Mesendoderm (in vitro differentiated cells): ENCODE results near the gene DST.

ENCODE experiments used
- DNase-seq: peaks from one replicate; pipeline ENCODE4 v3.0.0; 2013
- H2AK5ac ChIP-seq: 2 replicates; pipeline ENCODE4 v1.6.1; 2013; ENCODE audit warnings: low read length, inconsistent platforms
- H2BK120ac ChIP-seq: 2 replicates; pipeline ENCODE4 v1.6.1; 2013; ENCODE audit warnings: low read depth, mild to moderate bottlenecking, low read length, moderate library complexity, mixed read lengths
- H2BK15ac ChIP-seq: replicated peaks from 2 replicates; pipeline ENCODE4 v1.6.1; 2013; ENCODE audit warnings: low read depth, mild to moderate bottlenecking, moderate library complexity
- H2BK5ac ChIP-seq: 2 replicates; pipeline ENCODE4 v1.6.1; 2013; ENCODE audit warnings: low read length, inconsistent platforms
- H3K18ac ChIP-seq: 2 replicates; pipeline ENCODE4 v1.6.1; 2013; ENCODE audit warnings: mild to moderate bottlenecking, low read length, mixed read lengths
- H3K23ac ChIP-seq: one replicate; pipeline ENCODE4 v1.6.1; 2013; ENCODE audit warnings: low read length
- H3K27ac ChIP-seq: 2 replicates; pipeline ENCODE4 v1.5.1; 2013; ENCODE audit warnings: low read depth, mild to moderate bottlenecking, inconsistent platforms, low read length, moderate library complexity
- H3K27me3 ChIP-seq: 2 replicates; pipeline ENCODE4 v1.6.1; 2013; ENCODE audit warnings: low read length, control low read depth, mild to moderate bottlenecking, inconsistent platforms; ENCODE audit not compliant: insufficient read depth, poor library complexity
- H3K36me3 ChIP-seq: 2 replicates; pipeline ENCODE4 v1.6.1; 2013; ENCODE audit warnings: low read length, inconsistent platforms; ENCODE audit not compliant: control insufficient read depth, insufficient read depth
- H3K4ac ChIP-seq: one replicate; pipeline ENCODE4 v1.6.1; 2013; ENCODE audit warnings: low read depth, mild to moderate bottlenecking, low read length, moderate library complexity
- H3K4me1 ChIP-seq: 2 replicates; pipeline ENCODE4 v1.6.1; 2013; ENCODE audit warnings: low read depth, low read length, inconsistent platforms; ENCODE audit not compliant: control insufficient read depth
- H3K4me2 ChIP-seq: 2 replicates; pipeline ENCODE4 v1.6.1; 2013; ENCODE audit warnings: low read length
- H3K4me3 ChIP-seq: 2 replicates; pipeline ENCODE4 v1.5.1; 2013; ENCODE audit warnings: mild to moderate bottlenecking, low read length
- H3K56ac ChIP-seq: one replicate; pipeline ENCODE4 v1.6.1; 2013; ENCODE audit warnings: low read length
- H3K79me1 ChIP-seq: 2 replicates; pipeline ENCODE4 v1.6.1; 2013; ENCODE audit warnings: low read length, inconsistent platforms
- H3K79me2 ChIP-seq: 2 replicates; pipeline ENCODE4 v1.6.1; 2013; ENCODE audit warnings: mild to moderate bottlenecking, low read length; ENCODE audit not compliant: control insufficient read depth, insufficient read depth
- H3K9ac ChIP-seq: 2 replicates; pipeline ENCODE4 v1.6.1; 2013; ENCODE audit warnings: low read length, inconsistent platforms
- H4K5ac ChIP-seq: one replicate; pipeline ENCODE4 v1.6.1; 2013; ENCODE audit warnings: low read length
- H4K8ac ChIP-seq: one replicate; pipeline ENCODE4 v1.6.1; 2013; ENCODE audit warnings: low read depth, mild to moderate bottlenecking, control low read depth, low read length, moderate library complexity
- WGBS: extraction: QIAGEN DNeasy Blood & Tissue Kit; methylation state at CpG from one replicate; pipeline ENCODE4 v1.1.7; 2013; ENCODE audit warnings: low lambda C conversion rate, missing lambda C conversion rate; ENCODE audit not compliant: insufficient coverage; ENCODE audit errors: extremely low coverage; 5-methylcytosine and 5-hydroxymethylcytosine counted together

Gene DST

DNA sequence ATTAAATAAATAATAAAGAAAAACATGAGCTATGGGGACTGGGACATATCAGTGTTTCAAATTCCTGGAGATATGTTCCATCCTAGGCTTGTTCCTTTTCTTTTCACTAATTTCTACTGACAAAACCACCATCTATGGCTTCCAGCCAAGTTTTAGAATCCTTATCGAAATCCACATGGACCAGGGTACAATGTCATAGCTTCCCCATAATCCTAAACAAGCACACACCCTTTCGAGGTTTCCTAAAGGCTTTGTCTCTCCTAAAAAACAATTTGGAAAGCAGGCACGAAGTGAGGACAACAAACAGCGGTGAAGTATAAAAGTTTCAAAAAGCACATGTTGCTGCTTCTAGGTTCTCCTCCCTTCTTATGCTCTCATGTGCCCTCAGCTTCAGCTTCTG is 13.3 kb upstream of the DST start:
- Histone ChIP-seq H4K8ac (no peak overlapping the region), H3K4me2 (no peak overlapping the region), H3K4me1 (peaks cover 12% of the 10 kb centered on the region), H3K27me3 (no peaks in the 10 kb centered on the region), H3K18ac (no peak overlapping the region), H2BK120ac (no peak overlapping the region), H3K4ac (no peak overlapping the region), H3K9ac (no peak overlapping the region), H4K5ac (no peak overlapping the region), H2BK15ac (no peak overlapping the region), H3K27ac (no peak overlapping the region), H3K36me3 (no peaks in the 10 kb centered on the region), H3K23ac (no peak overlapping the region), H3K79me1 (peaks cover 2% of the 10 kb centered on the region), H3K79me2 (no peaks in the 10 kb centered on the region), H2AK5ac (no peak overlapping the region), H3K56ac (no peak overlapping the region), H3K4me3 (no peak overlapping the region), H2BK5ac (no peak overlapping the region)
- no CpG with 5 or more reads among the region's 4 CpGs for WGBS
- no peak for DNase-seq

DNA sequence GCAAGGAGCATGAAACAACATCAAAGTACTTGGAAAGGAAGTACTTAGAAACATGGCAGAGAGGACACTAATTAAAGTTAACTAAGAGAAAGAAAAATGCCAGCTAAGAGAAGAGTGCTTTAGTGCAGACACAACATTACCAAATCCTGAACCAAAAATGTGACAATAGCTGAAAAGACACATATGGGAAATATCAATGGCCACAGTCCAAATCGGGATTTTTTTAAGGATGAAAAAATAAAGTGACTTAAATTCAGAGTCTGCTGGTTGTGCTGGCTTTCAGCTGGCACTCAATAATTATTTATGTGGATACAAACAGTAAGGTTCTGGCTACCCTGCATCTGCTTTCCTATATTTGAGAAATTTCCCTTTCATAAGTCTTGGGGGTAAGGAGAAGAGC is 12.6 kb upstream of the DST start:
- H3K4me1 ChIP-seq: peaks cover 10% of the 10 kb centered on the region

DNA sequence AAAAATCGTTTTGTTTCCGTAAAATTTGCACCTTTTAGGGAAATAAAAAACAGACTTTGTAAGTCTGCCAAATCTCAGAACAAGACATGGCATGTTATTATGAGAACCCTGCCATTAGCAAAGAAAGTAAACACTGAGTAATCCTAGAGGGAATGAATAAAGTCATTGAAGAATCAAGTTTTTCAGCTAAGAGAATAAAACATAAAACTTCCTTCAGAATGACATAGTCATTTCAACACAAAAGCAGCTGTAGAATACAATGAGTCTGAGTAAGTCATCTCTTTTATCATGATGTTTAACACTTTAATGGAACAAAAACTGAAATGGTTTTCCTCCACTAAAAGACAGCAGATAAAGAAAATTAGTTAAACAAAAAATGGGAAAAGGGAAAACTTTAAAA is 10.3 kb upstream of the DST start:
- no CpG with 5 or more reads among the region's 2 CpGs for WGBS
- H4K8ac ChIP-seq: no peak overlapping the region
- H3K79me2 ChIP-seq: no peaks in the 10 kb centered on the region
- no peak overlapping the region for H2BK15ac ChIP-seq
- H3K4ac ChIP-seq: no peak overlapping the region
- no peaks in the 10 kb centered on the region for H3K36me3 ChIP-seq
- H4K5ac ChIP-seq: no peak overlapping the region
- no peak for DNase-seq
- H3K4me2 ChIP-seq: no peak overlapping the region
- H3K27me3 ChIP-seq: no peaks in the 10 kb centered on the region
- no peak overlapping the region for H3K4me3 ChIP-seq
- no peak overlapping the region for H3K18ac ChIP-seq
- no peak overlapping the region for H3K9ac ChIP-seq
- H3K56ac ChIP-seq: no peak overlapping the region
- H2AK5ac ChIP-seq: no peak overlapping the region
- no peak overlapping the region for H3K23ac ChIP-seq
- H3K27ac ChIP-seq: no peak overlapping the region
- no peak overlapping the region for H2BK120ac ChIP-seq
- H3K79me1 ChIP-seq: no peaks in the 10 kb centered on the region
- no peaks in the 10 kb centered on the region for H3K4me1 ChIP-seq
- no peak overlapping the region for H2BK5ac ChIP-seq

More for the DNA sequence above, 12.6 kb upstream of the DST start:
- Histone ChIP-seq H3K23ac (no peak overlapping the region), H3K79me1 (peaks cover 2% of the 10 kb centered on the region), H3K27me3 (no peaks in the 10 kb centered on the region), H2BK5ac (no peak overlapping the region), H3K4me3 (no peak overlapping the region), H3K4ac (no peak overlapping the region), H3K36me3 (no peaks in the 10 kb centered on the region), H3K9ac (no peak overlapping the region), H3K27ac (no peak overlapping the region), H3K4me2 (no peak overlapping the region), H3K56ac (no peak overlapping the region), H4K8ac (no peak overlapping the region), H2BK120ac (no peak overlapping the region), H3K18ac (no peak overlapping the region), H4K5ac (no peak overlapping the region), H2AK5ac (no peak overlapping the region), H3K79me2 (no peaks in the 10 kb centered on the region), H2BK15ac (no peak overlapping the region)
- no peak for DNase-seq
- WGBS: no CpG with 5 or more reads among the region's 1 CpG

DNA sequence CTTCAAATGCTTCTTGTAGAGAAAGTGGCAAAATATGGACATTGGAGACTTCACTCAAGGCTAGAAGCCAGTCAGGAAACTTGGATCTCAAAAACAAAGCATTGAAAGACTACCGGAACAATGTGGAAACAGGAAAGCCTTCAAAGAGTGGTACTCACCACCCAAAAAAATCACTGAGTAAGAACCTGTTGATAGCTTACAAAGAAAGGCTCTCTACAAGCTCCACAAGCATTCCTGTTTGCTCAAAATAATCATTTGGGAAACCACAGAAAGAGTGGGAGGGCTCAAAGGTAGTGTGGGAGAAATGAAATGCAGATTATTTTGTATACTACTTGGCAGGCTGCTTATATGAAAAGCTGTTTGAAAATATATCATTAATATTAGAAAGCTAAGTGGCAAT is 9.5 kb upstream of the DST start:
- H3K27ac ChIP-seq: no peak overlapping the region
- no peak overlapping the region for H3K4me3 ChIP-seq
- H3K23ac ChIP-seq: no peak overlapping the region
- H3K4me1 ChIP-seq: no peaks in the 10 kb centered on the region
- no peak overlapping the region for H3K56ac ChIP-seq
- no peak overlapping the region for H4K5ac ChIP-seq
- DNase-seq: no peak
- no peak overlapping the region for H2AK5ac ChIP-seq
- no CpG with 5 or more reads among the region's 1 CpG for WGBS
- no peaks in the 10 kb centered on the region for H3K79me2 ChIP-seq
- no peak overlapping the region for H3K18ac ChIP-seq
- H3K27me3 ChIP-seq: no peaks in the 10 kb centered on the region
- no peak overlapping the region for H2BK120ac ChIP-seq
- no peaks in the 10 kb centered on the region for H3K36me3 ChIP-seq
- H3K9ac ChIP-seq: no peak overlapping the region
- no peak overlapping the region for H4K8ac ChIP-seq
- H3K79me1 ChIP-seq: no peaks in the 10 kb centered on the region
- H2BK5ac ChIP-seq: no peak overlapping the region
- no peak overlapping the region for H3K4me2 ChIP-seq
- no peak overlapping the region for H3K4ac ChIP-seq
- H2BK15ac ChIP-seq: no peak overlapping the region

DNA sequence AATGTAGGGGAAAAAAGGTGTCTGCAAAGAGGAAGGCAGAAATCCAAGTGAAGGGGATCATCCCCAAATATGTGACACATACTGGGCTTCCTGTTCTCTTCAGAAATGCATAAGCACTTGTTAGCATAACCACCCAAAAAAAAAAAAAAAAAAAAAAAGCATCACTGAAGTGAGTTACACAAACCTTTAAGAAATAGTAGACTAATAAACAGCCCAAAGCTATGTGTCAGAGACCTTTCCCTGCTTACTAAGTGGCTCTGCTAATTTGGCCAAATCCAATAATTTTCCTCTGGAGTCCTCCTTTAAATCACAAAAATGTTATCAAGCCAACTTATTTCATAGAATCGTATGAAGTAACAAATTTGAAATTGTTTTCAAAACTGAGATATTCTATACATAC is 7.5 kb upstream of the DST start:
- Histone ChIP-seq H2AK5ac (no peak overlapping the region), H3K18ac (no peak overlapping the region), H3K23ac (no peak overlapping the region), H3K79me2 (no peaks in the 10 kb centered on the region), H3K4me2 (no peak overlapping the region), H2BK15ac (no peak overlapping the region), H3K9ac (no peak overlapping the region), H3K56ac (no peak overlapping the region), H3K27ac (no peak overlapping the region), H2BK120ac (no peak overlapping the region), H3K27me3 (no peaks in the 10 kb centered on the region), H3K4ac (no peak overlapping the region), H3K79me1 (no peaks in the 10 kb centered on the region), H3K4me3 (no peak overlapping the region), H3K4me1 (no peaks in the 10 kb centered on the region), H4K8ac (no peak overlapping the region), H3K36me3 (no peaks in the 10 kb centered on the region), H4K5ac (no peak overlapping the region), H2BK5ac (no peak overlapping the region)
- no peak for DNase-seq
- no CpG with 5 or more reads among the region's 1 CpG for WGBS

DNA sequence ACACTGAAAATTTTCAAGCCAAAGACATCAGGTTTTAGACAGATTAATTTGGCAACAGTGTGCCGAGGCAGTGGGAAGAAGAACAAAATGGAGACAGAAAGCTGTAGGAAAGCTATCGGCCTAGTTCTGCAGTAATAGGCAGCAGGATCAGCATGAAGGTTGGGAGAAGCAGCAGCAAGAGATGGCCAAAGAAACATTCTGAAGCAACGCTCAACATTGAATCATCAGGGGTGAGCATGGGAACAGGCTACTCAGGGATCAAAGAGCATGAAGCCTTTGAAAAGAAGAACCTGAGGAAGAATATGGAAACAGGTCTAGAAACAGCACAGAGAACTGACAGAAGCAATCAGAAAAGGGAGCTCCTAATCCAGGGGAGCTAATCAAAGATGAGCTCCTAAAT is 7.1 kb upstream of the DST start:
- H2BK15ac ChIP-seq: no peak overlapping the region
- no peak overlapping the region for H3K9ac ChIP-seq
- no peak overlapping the region for H3K18ac ChIP-seq
- no peak overlapping the region for H3K4me2 ChIP-seq
- no peaks in the 10 kb centered on the region for H3K79me2 ChIP-seq
- no peak overlapping the region for H3K23ac ChIP-seq
- DNase-seq: no peak
- H4K5ac ChIP-seq: no peak overlapping the region
- H2BK5ac ChIP-seq: no peak overlapping the region
- H3K56ac ChIP-seq: no peak overlapping the region
- no peak overlapping the region for H3K27ac ChIP-seq
- no peaks in the 10 kb centered on the region for H3K27me3 ChIP-seq
- H3K79me1 ChIP-seq: no peaks in the 10 kb centered on the region
- H3K4ac ChIP-seq: no peak overlapping the region
- WGBS: no CpG with 5 or more reads among the region's 3 CpGs
- H2AK5ac ChIP-seq: no peak overlapping the region
- H4K8ac ChIP-seq: no peak overlapping the region
- H3K4me1 ChIP-seq: no peaks in the 10 kb centered on the region
- H3K4me3 ChIP-seq: no peak overlapping the region
- no peaks in the 10 kb centered on the region for H3K36me3 ChIP-seq
- no peak overlapping the region for H2BK120ac ChIP-seq
